Neutrophil (primary cell): ENCODE measurements around the gene HCK.

Experiments
- H3K27ac ChIP-seq: fragments of 200-600 bp; sonication (generic); 2 replicates; pipeline ENCODE4 v1.5.1; 2016; ENCODE audit warnings: mild to moderate bottlenecking, moderate library complexity
- H3K27me3 ChIP-seq: fragments of 200-600 bp; sonication (generic); 2 replicates; pipeline ENCODE4 v1.6.0; 2016; ENCODE audit warnings: mild to moderate bottlenecking
- H3K36me3 ChIP-seq: fragments of 200-600 bp; sonication (generic); 2 replicates; pipeline ENCODE4 v1.5.1; 2017
- H3K4me1 ChIP-seq, 2 experiments: fragments of 200-600 bp in 1 of 2; sonication (generic) in 1 of 2; 1 replicate in 1 of 2; 2 replicates in 1 of 2; pipeline versions ENCODE4 v1.5.1 to v1.6.1; 2013 to 2016; ENCODE audit warnings: low read depth in 1 of 2, low read length in 1 of 2, mild to moderate bottlenecking in 1 of 2, moderate library complexity in 1 of 2; ENCODE audit not compliant: control insufficient read depth in 1 of 2, insufficient read depth in 1 of 2
- H3K4me3 ChIP-seq, 2 experiments: fragments of 200-600 bp in 1 of 2; sonication (generic) in 1 of 2; 1 replicate in 1 of 2; 2 replicates in 1 of 2; pipeline ENCODE4 v1.5.1; 2013 to 2016; ENCODE audit warnings: low read depth in 1 of 2, low read length in 1 of 2, mild to moderate bottlenecking in 1 of 2, moderate library complexity in 1 of 2
- H3K9me3 ChIP-seq: fragments of 200-600 bp; sonication (generic); 2 replicates; pipeline ENCODE4 v1.5.1; 2016
- TF ChIP-seq, protein P1 (sequence below): fragments of 200-600 bp; sonication (generic); IDR thresholded peaks from 2 replicates; pipeline ENCODE4 v1.5.1; 2016; ENCODE audit warnings: antibody characterized with exemption

The HCK gene

DNA sequence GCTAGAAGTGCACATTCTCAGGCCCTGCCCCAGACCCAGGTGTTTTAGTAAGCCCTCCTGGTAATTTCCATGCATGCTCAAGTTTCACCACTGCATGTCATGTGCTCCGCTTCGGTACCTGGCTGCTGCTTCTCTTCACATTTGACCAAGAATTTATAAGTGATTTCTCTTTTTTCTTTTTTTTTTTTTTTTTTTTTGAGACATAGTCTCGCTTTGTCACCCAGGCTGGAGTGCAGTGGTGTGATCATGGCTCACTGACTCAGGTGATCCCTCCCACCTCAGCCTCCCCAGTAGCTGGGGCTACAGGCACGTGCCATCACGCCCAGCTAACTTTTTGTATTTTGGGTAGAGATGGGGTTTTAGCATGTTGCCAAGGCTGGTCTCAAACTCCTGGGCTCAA is 73.5 kb downstream of the HCK start:
- H3K27ac ChIP-seq = no peak overlapping the region
- H3K9me3 ChIP-seq = no peaks in the 10 kb centered on the region
- no peaks in the 10 kb centered on the region for H3K4me1 ChIP-seq
- TF ChIP-seq, protein P1, sequence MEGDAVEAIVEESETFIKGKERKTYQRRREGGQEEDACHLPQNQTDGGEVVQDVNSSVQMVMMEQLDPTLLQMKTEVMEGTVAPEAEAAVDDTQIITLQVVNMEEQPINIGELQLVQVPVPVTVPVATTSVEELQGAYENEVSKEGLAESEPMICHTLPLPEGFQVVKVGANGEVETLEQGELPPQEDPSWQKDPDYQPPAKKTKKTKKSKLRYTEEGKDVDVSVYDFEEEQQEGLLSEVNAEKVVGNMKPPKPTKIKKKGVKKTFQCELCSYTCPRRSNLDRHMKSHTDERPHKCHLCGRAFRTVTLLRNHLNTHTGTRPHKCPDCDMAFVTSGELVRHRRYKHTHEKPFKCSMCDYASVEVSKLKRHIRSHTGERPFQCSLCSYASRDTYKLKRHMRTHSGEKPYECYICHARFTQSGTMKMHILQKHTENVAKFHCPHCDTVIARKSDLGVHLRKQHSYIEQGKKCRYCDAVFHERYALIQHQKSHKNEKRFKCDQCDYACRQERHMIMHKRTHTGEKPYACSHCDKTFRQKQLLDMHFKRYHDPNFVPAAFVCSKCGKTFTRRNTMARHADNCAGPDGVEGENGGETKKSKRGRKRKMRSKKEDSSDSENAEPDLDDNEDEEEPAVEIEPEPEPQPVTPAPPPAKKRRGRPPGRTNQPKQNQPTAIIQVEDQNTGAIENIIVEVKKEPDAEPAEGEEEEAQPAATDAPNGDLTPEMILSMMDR = no peak
- no peaks in the 10 kb centered on the region for H3K36me3 ChIP-seq
- no peaks in the 10 kb centered on the region for H3K27me3 ChIP-seq
- no peak overlapping the region for H3K4me3 ChIP-seq

DNA sequence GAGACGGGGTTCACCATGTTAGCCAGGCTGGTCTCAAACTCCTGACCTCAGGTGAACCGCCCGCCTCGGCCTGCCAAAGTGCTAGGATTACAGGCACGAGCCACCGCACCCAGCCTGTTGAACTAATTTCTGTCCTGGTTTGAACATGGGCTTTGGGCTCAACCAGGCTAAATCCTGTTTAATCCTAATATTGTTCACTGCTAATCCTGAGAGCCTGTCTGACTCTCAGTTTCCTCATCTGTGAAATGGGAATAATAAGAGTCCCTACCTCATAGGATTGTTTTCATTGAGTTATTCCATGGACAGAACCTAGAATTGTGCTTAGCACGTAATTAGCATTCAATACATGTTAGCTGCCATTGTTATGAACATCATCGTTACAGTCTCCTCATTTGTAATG is 74.9 kb downstream of the HCK start:
- Histone ChIP-seq H3K36me3 (no peaks in the 10 kb centered on the region), H3K27me3 (no peaks in the 10 kb centered on the region), H3K4me1 (no peaks in the 10 kb centered on the region), H3K4me3 (no peak overlapping the region), H3K9me3 (no peaks in the 10 kb centered on the region), H3K27ac (no peak overlapping the region)
- TF ChIP-seq, protein P1 = no peak

DNA sequence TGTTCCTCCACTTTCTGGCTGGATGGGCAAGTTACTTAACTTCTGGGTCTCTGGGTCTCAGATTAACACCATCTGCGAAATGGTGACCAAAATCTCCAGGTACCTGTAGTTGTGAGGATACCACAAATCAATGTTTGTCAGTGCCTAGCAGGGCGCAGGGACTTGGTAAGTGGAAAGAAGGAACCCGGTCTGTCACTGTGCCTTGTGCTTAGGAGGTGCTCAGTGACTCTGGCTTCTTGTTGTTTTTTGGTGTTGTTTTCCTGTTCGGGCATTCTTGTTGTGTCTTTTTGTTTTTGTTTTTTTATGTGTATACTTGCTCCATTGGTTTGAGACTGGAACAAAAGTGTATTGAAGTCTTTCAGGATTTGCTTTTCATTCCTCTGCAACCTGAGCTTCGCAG is 75.3 kb downstream of the HCK start:
- no peak overlapping the region for H3K4me3 ChIP-seq
- H3K27me3 ChIP-seq = no peaks in the 10 kb centered on the region
- H3K27ac ChIP-seq = no peak overlapping the region
- no peaks in the 10 kb centered on the region for H3K36me3 ChIP-seq
- no peaks in the 10 kb centered on the region for H3K9me3 ChIP-seq
- no peaks in the 10 kb centered on the region for H3K4me1 ChIP-seq
- TF ChIP-seq, protein P1 = no peak

DNA sequence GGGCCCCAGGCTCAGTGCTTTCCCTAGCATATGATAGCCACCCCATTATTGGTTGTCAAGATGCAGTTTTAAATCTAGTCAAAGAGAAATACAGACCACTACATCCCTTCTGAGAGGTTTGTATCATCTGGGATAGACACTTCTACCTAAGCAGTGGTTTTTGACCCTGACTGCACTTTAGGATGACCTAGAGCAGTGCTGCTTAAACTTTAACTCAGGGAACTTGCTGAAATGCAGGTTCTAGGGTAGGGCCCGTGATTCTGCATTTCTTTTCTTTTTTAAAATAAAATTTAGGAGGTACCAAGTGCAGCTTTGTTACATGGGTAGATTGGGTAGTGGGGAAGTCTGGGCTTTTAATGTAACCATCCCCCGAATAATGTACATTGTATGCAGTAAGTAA is 76.1 kb downstream of the HCK start:
- Histone ChIP-seq H3K4me1 (no peaks in the 10 kb centered on the region), H3K4me3 (no peak overlapping the region), H3K9me3 (no peaks in the 10 kb centered on the region), H3K27ac (no peak overlapping the region), H3K36me3 (no peaks in the 10 kb centered on the region), H3K27me3 (no peaks in the 10 kb centered on the region)
- TF ChIP-seq, protein P1 = no peak

DNA sequence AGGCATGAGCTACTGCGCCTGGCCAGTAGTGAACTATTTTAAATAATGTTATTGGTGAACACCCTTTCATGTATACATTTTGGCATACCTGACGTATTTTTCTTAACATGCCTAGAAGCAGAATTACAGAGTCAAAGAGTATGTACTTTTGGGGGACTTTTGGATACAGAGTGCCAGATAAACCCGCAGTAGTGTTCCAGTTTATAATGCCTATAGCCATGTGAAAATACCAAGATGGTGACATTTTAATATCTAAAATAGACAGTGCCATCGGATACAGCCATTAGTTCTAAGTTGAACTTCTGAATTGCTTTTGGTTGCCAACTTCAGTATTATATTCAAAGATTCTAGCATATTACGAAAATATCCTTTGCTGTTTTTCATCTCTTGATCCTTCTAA is 77.8 kb downstream of the HCK start:
- Histone ChIP-seq H3K27me3 (no peaks in the 10 kb centered on the region), H3K36me3 (peaks cover 9% of the 10 kb centered on the region), H3K4me3 (no peak overlapping the region), H3K9me3 (no peaks in the 10 kb centered on the region), H3K27ac (no peak overlapping the region), H3K4me1 (no peaks in the 10 kb centered on the region)
- TF ChIP-seq, protein P1 = no peak

DNA sequence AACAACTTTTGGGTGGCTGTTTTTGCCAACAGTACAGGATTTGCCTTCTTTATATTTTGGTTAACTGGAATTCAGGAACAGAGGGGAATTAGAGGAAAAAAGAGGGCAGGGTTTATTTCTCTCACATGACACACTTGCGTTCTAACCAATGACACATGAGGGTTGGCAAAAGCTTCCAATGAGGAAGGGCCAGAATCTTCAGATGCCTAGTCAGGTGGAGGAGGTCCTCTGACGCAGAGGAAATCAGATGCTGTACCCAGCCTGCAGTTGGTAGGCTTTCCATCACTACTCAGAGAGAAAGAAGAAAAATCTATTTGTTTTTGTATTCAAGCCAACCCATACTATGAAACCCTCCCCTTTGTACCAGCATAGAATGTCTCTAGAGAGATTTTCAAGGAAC is 78.3 kb downstream of the HCK start:
- H3K4me1 ChIP-seq = no peaks in the 10 kb centered on the region
- H3K36me3 ChIP-seq = peaks cover 9% of the 10 kb centered on the region
- H3K4me3 ChIP-seq = no peak overlapping the region
- no peaks in the 10 kb centered on the region for H3K9me3 ChIP-seq
- no peak overlapping the region for H3K27ac ChIP-seq
- no peaks in the 10 kb centered on the region for H3K27me3 ChIP-seq
- TF ChIP-seq, protein P1 = no peak
